Activated CD8-positive, alpha-beta memory T cell treated with anti-CD3 and anti-CD28 coated beads, Interleukin-2, amount 50 U/mL, for 1 hour (primary cell): ENCODE measurements around the gene ZNF407.
"Not testable (repeated sequence)": the region's sequence is repeated elsewhere in the genome, so short reads cannot be mapped to it uniquely, and the experiment has no call there.

Experiments
- DNase-seq: peaks from one replicate; pipeline ENCODE4 v3.0.0-alpha.2; 2020; ENCODE audit errors: extremely low read depth

ZNF407 gene

DNA sequence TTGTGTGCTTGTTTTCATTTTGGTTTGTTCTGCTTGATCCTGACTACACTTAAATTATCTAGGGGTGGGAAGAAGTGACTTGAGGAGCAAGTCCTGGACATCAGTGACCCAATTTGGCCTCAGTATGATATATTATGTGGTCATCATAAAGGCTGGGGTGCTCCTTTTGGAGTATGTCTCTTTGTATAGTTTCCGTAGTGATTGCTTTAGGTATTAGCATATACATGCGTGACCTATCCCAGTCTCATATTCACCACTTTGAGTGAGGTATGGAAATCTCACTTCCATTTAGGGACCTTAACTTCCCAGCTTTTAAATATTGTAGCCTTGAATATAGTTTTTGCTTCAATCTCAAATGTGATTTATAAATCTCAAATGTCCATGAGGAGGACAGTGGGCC, 370.3 kb downstream of the ZNF407 start:
- no peak for DNase-seq

DNA sequence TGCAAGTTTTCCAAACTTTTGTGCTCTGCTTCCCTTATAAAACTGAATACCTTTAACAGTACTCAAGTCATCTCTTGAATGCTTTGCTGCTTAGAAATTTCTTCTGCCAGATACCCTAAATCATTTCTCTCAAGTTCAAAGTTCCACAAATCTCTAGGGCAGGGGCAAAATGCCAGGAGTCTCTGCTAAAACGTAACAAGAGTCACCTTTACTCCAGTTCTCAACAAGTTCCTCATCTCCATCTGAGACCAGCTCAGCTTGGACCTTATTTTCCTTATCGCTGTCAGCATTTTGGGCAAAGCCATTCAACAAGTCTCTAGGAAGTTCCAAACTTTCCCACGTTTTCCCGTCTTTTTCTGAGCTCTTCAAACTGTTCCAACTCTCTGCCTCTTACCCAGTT, 373.7 kb downstream of the ZNF407 start:
- DNase-seq: not testable (repeated sequence)

DNA sequence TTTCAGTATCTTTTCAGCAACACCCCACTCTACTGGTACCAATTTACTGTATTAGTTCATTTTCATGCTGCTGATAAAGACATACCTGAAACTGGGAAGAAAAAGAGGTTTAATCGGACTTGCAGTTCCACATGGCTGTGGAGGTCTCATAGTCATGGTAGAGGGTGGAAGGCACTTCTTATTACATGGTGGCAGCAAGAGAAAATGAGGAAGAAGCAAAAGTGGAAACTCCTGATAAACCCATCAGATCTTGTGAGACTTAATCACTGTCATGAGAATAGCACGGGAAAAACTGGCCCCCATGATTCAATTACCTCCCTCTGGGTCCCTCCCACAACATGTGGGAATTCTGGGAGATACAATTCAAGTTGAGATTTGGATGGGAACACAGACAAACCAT, 374.1 kb downstream of the ZNF407 start:
- not testable (repeated sequence) for DNase-seq

DNA sequence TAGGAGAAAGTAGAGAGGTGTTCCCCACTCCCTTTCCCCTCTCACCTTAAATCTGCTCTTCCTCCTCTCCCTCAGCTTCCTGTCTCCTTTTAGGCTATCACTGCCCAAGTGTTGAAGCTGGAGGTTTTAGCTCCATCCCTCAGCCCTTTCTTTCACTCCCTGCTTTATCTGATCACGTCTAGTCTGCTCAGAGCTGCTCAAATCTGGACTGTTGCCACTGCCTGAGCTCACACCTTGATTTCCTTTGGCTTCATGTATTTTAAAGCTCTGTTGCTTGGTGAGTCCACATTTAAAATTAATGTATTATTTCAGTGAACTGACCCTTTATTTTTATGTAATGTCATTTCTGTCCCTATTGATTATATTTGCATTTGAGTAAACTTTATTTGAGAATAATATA, 374.7 kb downstream of the ZNF407 start:
- no peak for DNase-seq

DNA sequence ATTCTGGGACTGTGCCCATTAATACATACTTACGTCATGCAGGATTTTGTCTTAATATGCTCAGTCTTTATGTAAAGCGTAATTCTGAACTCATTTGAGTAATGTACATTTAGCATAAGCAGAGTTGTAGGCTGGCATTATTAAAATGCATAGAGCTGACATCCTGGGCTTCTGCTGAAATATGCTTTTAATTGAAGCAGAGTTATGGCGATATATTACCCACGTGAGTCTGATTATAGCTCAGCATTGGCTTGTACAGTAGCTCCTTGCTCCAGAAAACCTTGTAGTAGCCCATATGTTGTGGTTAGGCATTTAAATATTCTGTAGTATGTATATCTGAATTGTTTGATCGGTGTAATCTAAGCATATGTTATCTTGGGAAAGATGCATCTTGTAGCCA, 377.3 kb downstream of the ZNF407 start:
- no peak for DNase-seq

DNA sequence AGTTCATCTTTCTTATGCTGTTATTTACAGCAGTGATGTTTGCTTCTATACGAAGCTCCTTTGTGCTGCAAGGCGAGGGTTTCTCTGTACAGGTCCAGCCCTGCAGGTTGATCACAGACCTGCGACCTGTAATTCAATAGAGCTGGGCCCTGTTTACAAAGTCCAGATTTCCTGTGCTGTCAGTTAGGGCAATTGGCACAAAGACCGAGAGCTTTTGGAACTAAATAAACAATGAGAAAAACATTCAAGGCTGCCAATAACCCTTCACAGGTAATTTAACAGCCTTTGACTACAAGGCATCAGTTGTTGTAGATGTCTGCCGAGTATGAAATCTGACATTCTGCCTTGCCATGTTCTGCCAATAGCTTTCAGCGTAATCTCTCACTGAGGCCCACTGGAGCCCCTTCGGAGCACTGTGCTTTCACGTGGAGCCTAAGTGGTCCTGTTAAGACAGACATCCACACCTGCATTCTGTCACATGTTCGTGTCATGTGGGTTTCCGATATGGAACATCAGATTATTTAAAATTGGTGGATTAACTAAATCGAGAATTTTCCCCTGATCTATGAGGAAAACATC, 378.8 kb downstream of the ZNF407 start:
- DNase-seq: no peak

DNA sequence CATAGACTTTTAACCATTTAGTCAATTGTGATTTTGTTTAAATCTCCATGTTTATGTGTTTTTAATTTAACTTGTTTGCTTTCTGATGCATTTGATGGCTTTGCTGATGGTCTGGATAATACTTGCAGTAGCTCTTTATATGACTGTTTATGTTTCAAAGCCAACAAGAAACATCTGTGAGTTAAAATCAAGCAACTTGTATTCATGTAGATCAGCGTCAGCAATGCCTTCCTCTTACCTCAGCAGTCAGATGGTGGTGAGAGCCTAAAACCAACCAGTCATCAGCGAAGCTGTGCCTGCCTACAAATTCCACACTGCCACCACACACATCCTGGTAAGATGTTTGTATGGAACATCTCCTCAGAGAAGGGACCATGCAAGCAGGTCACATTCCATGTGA, 379.4 kb downstream of the ZNF407 start:
- DNase-seq: no peak

DNA sequence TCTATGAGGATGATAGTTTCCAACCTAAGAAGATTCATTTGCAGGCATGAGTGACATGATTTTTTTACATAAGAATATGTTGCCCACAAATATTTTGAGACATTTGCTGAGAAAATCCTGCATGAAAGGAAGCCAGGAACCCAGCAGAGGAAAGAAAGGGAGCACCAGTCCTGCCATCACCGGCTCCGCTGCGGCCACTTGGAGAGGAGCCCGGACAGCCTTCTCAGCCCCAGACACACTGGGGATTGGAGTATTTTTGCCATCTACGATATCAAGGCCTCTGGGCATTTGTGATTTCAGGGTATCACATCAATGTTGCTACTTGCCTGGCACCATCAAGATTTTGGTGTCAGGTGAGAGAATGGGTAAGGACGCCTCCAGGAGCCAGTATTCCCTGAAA, 383.0 kb downstream of the ZNF407 start:
- DNase-seq: no peak

DNA sequence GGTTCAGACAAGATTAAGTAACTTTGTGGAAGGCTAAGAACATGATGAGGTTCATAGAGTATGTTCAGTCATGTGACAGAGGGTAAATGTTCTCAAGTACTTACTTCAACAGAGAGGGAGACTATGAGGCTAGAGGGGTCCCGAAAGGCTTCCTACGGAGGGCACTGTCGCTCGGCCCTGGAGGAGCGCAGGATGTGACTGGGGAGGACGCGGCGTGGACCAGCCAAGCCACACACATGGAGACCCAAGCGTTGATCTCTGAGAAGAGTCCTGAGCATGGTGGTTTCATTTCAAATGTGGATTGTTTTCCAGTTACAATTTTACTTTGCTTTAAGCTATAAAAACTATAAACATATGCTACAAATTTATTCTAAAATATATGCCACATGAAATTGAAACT, 383.8 kb downstream of the ZNF407 start:
- no peak for DNase-seq

DNA sequence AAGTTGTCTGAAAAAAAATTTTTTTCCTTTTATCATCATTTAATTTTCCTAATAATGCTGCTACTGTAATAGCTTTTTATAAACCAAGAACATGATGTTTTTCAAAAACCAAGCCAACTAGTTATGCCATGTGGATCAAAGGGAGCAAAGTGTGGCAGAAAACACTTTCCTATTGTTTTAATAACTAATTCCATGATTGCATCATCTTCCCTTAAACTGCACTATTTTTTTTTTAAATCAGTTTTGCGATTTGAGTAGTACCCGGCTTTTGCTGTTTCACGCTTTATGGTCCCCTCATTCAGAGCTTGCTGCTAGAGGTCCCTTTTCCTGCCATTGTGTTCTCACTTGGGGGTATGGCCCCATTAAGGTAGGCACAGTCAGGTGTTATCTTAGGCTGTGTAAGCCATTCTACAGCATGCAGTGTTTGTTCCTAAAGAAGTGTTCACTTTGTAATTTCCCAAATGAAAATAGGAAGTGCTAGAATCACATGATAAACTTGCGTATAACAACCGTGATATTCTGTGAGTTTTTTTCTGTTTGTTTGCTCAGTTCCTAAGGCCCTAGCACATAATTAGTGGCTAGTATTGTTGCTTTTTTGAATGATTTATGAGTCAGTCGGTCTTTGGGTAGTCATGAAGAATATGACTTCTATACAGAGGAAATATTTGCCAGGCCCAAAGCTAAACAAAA, 385.4 kb downstream of the ZNF407 start:
- DNase-seq: no peak

DNA sequence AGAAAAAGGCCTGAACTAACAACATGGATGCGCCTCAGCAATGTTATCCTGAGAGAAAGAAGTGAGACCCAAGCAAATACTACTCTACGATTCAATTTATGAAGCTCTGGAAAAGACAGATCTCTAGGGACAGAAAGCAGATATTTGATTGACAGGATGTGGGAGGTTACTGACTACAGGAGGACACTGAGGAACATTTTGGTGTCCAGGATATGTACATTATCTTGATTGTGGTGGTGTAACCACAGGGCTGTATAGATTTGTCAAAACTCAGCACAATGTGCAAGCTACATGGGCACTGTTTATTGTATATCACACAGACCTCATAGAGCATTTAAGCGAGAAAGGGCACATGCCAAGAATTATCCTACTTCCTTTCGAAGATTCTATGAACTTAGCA, 391.5 kb downstream of the ZNF407 start:
- DNase-seq: no peak

DNA sequence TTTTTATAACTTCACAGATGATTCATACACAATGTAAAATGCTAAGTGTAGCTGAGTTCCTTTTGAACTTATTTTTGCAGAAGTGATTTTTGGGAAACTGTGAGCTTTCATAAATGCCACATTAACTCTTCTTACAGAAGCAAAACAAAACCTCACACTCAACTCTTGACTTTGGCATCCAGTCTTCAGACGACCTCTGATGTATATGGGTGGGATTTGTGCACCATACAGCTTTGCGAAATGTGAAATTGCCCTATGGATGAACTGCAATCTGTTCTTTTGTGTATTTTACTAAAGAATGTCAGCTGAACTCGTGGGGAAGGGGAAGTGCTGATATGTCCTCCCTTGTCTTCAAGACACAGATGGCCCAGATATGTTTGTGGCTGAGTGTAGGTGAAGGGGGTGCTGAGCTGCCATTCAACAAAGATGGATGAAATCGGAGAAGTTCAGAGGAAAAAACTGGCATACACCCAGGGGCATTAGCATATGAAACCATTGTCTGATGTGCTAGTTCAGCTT, 393.0 kb downstream of the ZNF407 start:
- DNase-seq: no peak

DNA sequence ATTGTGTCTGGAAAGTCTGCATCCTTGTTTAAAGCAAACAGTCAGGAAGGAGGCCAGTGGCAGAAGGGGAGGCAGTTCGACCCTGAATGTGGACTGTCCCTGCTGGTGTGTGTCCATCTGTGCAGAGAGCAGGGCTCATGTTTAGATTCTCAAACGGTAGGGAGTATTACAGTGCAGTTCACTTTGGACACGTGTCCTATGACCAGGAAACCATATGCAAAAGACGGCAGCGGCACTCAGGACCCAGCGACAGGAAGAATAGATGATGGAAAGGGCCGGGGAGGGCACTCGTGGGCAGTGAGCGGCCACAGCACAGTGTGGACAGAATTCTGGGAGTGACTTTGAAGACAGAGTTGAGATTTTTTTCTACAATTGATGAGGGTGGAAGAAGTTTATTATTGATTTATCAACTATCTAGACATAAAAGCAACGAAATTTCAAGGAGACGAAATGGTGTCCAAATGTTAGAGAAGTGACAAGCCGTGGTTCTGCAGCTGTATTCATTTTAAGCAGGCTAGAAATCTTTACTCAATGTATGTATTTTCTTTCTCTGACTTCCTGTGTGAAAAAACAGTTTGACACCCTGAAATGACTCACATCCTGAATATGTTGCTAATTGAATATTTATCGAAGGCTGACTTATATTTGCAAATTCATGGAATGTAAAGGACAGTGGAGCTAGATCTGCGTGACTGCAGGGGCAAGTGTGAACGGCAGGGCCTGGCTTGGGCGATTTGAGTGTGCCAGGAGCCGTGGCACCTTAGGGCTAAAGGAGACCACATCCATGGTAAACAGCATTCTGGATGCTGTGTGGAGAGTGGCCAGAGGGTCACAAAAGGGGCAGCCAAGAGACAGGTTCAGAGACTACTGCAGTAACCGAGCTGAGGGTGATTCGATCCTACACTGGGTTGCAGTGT, 397.1 kb downstream of the ZNF407 start:
- DNase-seq: no peak

DNA sequence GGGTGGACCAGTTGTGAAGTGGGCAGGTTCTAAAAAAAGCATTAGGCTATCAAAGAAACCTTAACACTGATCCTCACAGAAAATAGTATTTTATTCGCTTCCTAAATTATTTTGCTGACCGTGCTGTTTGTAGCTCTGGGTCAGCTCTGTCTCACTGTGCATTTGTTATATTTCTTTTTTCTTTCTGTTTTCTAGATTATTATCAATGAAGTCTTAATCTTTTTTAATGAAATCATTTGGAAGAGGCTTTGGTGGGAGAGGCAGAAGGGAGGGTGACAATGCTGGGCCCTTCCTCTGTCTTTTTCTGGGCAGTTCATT, 397.7 kb downstream of the ZNF407 start:
- no peak for DNase-seq

DNA sequence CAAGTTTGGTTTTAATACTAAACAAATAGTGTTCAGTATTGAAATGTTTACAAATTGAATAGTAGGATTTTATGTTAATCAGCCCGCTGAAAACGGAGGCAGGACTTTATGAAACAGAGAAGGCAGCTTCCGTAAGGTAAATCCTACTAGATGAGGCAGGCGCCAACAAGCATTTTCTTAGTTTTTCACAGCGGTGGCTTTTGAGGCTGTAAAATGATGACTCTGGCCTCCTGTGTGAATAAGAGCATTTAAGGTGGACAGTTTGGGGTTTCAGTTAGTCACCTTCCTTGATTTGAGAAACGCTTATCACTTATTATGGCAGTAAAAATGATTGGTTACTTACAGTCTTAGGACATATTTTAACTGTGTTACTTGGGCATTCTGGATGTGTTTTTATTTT, 398.4 kb downstream of the ZNF407 start:
- no peak for DNase-seq

DNA sequence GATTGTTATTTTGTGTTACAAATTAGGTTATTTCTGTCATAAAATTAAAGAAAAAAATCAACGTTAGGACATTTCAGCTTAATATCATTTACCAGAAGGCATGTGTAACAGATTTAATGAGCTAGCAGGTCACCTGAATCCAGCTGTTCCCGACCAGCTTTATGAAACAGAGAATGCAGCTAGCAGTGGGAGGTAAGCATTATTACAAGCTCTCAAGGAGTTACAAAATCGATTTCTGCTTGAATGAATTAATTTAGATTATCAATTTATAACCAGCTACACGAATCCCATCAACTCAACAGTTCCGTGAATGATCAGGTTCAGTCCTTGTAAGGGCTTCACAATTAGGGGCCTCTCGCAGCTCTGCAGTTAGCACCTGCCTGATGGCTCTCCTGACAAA, 399.3 kb downstream of the ZNF407 start:
- DNase-seq: no peak

DNA sequence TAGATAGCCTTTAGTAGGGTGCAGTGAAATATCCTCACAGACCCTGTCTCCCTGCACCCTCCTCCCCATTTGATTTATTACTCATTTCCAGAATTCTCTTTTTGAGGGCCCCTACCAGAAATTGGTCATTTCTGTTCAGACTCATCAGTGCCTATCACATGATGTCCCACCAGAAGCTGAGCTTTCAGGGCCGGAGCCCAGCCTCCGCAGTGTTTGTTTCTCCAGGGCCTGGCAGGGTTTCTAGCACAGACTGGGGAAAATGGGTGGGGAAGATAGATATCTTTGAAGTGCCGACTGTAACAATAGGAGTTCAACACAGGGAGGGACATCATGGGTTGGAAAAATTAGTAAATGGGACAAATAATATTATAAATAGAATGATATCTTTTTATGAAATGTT, 403.2 kb downstream of the ZNF407 start:
- no peak for DNase-seq

DNA sequence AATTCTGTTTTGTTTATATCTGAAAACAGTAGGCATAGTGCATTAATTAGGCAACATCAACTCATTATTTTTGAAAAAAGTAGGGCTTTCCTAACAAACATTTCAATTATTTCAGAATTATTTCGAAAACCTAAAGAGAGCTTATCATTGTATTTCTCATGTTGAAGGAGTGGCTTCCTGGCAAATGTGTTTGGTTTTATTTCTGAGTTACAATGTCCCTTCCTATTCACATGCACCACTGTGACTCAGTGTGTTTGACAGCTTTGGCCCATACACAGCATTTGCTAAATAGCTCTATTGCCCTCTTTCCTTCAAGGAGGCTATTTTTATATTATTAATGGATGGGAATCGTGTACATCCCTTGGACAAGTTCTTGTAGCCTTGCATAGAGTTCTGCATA, 405.4 kb downstream of the ZNF407 start:
- DNase-seq: no peak

DNA sequence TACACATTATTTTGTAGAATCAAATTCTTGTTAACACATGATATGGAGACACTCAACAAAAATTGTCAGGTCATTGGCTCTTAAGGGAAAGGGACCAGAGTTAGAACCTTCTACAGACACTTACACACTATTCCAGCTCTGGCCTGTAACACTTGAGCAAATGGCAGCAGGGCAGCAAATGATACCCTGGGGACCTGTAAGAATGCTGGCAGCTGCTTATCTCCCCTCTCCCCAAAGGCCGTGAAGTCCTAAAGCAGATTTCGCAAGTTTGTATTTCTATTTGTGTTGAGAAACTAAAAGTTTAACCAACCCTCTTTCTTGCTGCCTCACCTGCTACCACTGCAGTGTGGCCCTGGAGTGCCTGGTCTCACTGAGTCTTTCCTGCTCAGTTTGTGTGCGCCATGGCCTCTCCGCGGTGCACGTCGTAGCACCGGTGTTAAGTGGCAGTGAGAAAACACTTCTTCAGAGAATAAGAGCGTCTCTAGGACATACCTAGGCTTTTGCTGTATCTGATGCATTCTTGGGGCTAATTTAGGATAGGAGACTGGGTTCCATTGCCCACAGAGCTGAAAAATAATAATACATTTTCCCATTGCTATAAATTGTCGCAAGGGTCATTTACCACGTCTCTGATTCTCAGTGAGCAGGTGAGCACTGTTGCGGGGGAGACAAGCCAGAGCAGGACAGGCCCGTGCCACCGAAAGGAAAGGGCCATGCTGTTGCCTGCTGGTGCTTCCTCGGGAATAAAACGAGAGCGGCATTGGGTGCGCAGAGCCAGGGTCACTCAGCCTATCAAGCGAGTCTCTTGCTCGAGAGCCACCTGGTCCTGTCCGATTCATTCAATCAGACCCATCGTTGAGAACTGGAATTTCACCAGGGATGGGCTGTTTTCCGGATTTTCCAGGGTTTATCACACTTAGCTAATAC, 406.4 kb downstream of the ZNF407 start:
- no peak for DNase-seq

DNA sequence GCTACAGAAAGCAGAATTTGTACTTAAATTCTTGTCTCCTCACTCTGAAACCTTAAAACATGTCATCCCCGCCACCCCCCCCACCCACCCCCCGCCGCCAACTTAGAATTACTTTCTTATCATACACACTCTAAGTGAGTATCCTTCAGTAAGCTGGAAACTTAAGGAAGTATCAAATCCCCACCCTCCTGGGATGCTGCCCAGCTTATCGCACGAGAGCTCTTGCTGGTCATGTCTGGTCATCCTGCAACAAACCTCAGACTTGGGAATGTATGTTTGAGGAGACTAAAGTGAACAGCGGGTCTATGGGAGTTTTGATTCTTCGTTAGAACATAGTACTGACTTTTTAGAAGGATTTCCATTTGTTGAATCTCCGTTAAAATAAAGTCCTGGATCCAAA, 408.0 kb downstream of the ZNF407 start:
- DNase-seq: no peak

DNA sequence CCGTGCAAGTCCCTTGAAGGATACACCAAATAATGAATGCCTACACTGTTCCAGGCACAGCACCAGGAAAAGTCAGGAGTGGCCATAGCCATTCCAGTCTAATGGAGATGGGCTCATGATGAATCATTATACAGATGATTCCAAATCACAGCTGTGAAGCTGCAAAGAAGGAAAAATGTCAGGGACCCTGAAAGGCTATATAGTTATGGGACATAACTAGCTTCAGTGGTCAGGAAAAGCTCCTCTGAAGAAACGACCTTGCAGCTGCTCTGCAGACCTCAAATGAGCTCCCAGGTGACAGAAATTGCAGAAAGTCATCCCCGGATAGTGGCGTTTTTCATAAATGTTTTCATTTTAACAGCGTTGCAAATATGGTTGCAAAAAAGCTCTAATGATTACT, 410.5 kb downstream of the ZNF407 start:
- no peak for DNase-seq

DNA sequence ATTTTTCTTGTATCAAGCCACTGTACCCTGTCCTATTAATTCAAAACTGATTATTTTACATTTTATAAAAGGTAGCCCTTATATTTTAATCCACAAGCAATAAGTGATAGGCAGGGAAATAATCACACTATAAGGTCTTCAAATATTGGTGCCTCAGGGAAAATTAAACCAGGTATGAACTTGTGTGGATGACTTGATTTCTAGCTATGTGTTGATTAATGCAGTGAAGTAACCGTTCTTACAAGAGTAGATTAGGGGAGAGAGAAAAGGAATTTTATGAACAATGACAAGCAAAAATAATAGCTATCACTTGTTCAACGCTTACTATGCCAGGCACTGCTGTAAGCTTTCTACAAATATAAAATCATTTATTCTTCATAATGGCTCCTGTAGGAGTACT, 411.6 kb downstream of the ZNF407 start:
- DNase-seq: no peak
